RWPE1 (cell line): ENCODE measurements around the gene SEL1L3.

Experiments used
- CTCF ChIA-PET: fragments of 350-600 bp; sonication (Branson Sonifier 250); formaldehyde crosslinking; extraction: SDS; loops from one replicate; lab custom pipeline; 2021; lab: Yijun Ruan, JAX
- POLR2A ChIA-PET: fragments of 400-600 bp; formaldehyde crosslinking; extraction: SDS; loops from one replicate; lab custom pipeline; 2020; ENCODE audit warnings: antibody characterized with exemption; ENCODE audit not compliant: low non-redundant PET; lab: Yijun Ruan, JAX
- DNase-seq: peaks from one replicate; pipeline ENCODE4 v3.0.0; 2012; ENCODE audit warnings: low spot score
- H3K27ac ChIP-seq: fragments of 450-650 bp; 2 replicates; pipeline ENCODE4 v1.5.1; 2017
- TF ChIP-seq, protein P1 (sequence below): fragments of 450-650 bp; conservative IDR thresholded peaks from 2 replicates; pipeline ENCODE4 v1.5.1; 2017; ENCODE audit warnings: low read depth, mild to moderate bottlenecking

SEL1L3 gene

DNA sequence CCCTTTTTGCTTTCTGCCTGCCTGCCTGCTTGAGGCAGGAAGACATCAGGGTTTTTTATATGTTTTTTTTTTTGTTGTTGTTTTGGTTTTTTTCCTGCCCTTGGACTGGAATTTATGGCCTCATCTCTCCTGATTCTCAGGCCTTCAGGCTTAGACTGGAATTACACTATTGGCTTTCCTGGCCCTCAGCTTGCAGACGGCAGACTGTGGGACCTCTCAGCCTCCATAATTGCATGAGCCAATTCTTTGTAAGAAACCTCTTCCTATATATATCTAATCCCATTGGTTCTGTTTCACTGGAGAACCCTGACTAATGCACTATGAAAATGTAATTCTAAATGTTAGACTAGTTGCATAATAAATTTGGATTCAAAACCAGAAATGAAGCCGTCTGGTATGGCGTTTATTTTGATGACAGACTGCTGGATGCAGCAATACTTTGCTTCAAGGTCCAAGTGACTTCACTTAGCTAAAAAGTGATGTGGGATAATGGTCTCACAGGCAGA lies 59.0 kb downstream of the SEL1L3 start:
- no peak overlapping the region for H3K27ac ChIP-seq
- ChIA-PET CTCF (no interaction called here), POLR2A (no interaction called here)
- DNase-seq, result no peak
- TF ChIP-seq, protein P1, sequence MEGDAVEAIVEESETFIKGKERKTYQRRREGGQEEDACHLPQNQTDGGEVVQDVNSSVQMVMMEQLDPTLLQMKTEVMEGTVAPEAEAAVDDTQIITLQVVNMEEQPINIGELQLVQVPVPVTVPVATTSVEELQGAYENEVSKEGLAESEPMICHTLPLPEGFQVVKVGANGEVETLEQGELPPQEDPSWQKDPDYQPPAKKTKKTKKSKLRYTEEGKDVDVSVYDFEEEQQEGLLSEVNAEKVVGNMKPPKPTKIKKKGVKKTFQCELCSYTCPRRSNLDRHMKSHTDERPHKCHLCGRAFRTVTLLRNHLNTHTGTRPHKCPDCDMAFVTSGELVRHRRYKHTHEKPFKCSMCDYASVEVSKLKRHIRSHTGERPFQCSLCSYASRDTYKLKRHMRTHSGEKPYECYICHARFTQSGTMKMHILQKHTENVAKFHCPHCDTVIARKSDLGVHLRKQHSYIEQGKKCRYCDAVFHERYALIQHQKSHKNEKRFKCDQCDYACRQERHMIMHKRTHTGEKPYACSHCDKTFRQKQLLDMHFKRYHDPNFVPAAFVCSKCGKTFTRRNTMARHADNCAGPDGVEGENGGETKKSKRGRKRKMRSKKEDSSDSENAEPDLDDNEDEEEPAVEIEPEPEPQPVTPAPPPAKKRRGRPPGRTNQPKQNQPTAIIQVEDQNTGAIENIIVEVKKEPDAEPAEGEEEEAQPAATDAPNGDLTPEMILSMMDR, result no peak

DNA sequence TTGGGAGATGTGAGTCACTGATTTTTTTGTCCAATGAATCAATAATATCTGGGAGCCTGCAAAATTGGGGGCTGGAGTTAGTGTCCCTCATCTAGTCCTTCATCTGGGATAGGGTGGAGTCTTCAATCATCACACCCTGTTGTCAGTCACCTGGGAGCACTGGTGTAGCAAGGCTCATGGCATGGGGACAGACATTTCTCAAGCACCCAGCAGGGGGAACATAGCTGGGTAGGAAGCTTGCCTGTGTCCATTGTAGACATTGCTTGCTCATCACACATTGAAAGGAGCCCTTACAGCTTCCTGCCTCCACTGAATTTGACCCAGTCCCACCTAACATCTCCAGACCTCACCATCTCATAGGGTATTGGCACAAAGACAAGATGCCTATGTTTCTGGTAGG lies 61.2 kb downstream of the SEL1L3 start:
- no peak overlapping the region for H3K27ac ChIP-seq
- no peak for DNase-seq
- ChIA-PET POLR2A (no interaction called here), CTCF (no interaction called here)
- TF ChIP-seq, protein P1, result no peak

DNA sequence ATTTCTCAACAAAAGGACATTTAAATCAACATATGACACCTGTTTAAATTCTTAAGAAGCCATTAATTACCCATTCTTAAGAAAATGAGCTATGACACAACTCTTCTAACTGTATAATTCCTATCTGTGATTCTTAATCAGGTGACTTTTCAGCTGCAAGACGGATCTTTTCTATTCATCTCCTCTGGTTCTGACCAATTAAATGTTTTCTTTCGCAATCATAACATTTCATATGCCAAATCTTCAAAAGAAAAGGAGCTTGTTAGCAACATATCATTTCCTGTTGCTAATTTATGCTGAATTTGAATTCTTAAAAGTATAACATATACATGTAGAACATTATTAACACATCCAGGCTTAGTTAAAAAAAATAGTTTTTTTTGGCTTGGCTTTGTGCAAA lies 62.5 kb downstream of the SEL1L3 start:
- DNase-seq, result no peak
- H3K27ac ChIP-seq, result no peak overlapping the region
- TF ChIP-seq, protein P1, result no peak
- ChIA-PET CTCF (interaction anchor here (0.7 kb wide), 1 partner anchor 126 kb away, joined by 4 read pairs; no protein-coding TSS in a partner anchor), POLR2A (no interaction called here)

DNA sequence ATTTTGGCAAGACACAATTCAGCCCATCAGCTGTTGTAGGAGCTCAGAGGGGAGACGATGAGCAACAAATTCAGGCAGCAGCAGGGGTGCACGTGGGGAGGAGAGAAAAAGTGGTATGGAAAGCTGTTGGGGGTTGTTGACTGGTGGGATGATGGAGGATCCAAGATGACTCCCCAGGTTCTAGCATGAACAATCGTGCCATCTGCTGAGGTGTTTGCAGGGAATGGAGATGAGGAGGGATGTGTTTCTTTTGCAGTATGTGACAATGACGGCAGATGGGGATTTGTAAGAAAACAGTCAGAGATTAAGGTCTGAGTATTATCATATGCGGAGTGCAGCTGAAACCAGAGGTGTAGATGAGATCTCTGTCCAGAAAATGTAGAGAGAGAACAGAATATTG lies 63.3 kb downstream of the SEL1L3 start:
- TF ChIP-seq, protein P1, result no peak

GRCh38 chr4:25797136-25797535 lies 65.7 kb downstream of the SEL1L3 start:
- TF ChIP-seq, protein P1, result no peak
- ChIA-PET CTCF (no interaction called here), POLR2A (no interaction called here)
- no peak for DNase-seq
- no peak overlapping the region for H3K27ac ChIP-seq

More for the DNA sequence above, 63.3 kb downstream of the SEL1L3 start:
- ChIA-PET CTCF (interaction anchor here (0.7 kb wide), 1 partner anchor 127 kb away, joined by 4 read pairs; no protein-coding TSS in a partner anchor), POLR2A (no interaction called here)
- DNase-seq, result no peak
- H3K27ac ChIP-seq, result no peak overlapping the region

GRCh38 chr4:25795566-25796454 lies 67.0 kb downstream of the SEL1L3 start:
- no peak overlapping the region for H3K27ac ChIP-seq
- peak; percentile 28 for DNase-seq
- ChIA-PET POLR2A (no interaction called here), CTCF (interaction anchor here (1.0 kb wide), 1 partner anchor 356 kb away, joined by 3 read pairs; no protein-coding TSS in a partner anchor)
- TF ChIP-seq, protein P1, result no peak
